Ovary (tissue), 9 donors: ENCODE data around the gene ASH1L. TPM values are rescaled to one million over a fixed set of nuclear protein-coding genes. Genes with fewer than 3 reads are reported as not detected.

ENCODE experiments used
- microRNA counts: library from miRNA; unstranded; fragments of <30 nt; microRNA quantifications from one replicate; lab custom pipeline; 2016
- microRNA-seq, 3 donors: library from miRNA; unstranded; fragments of <30 nt; microRNA quantifications; one replicate each; pipeline versions ENCODE4 to v1.2.0, GENCODE V29; 2019 to 2020
- polyA plus RNA-seq, 2 donors: library from polyadenylated mRNA; stranded (reverse); fragments of 200-250 nt in 1 of 2; fragments of 350-450 nt in 1 of 2; fragmentation: Illumina TruSeq in 1 of 2; extraction: RNeasy Lipid Tissue Mini Kit (QIAGEN cat#74804) in 1 of 2; gene quantifications; one replicate each; pipeline ENCODE4 v1.2.3, GENCODE V29; 2013 to 2014
- small RNA-seq: library from RNA; depleted of rRNA; stranded (forward); fragments of <200 nt; gene quantifications from one replicate; pipeline ENCODE3, GENCODE V24; 2016
- total RNA-seq, 7 donors: library from RNA; depleted of rRNA in 2 of 7; stranded (reverse); fragments of >200 nt in 2 of 7; fragmentation: NEBNext Ultra II Directional in 3 of 7; extraction: Animal tissue kit (Norgen Biotek cat#: 25700) in 3 of 7; gene quantifications; one replicate each; pipeline versions ENCODE4 v1.1.0 to v1.2.4, GENCODE V29; 2016 to 2023
- donor health status: DM: no; HTN: no; CAD: no; lungs with moderate emphysema.
- donor health status: DM: no; HTN: no; CAD: no.
- donor health status: Bipolar disorder and iron deficiency.
- donor health status: DM: yes; HTN: yes; CAD: no.
- donor health status: DM: no; HTN: no; CAD: no.
- donor health status: DM: yes; HTN: yes; CAD: no.

The ASH1L gene
- total and polyA plus RNA-seq, 9 donors: 16.2 to 98.4 (median 63.8) TPM

MicroRNA genes within 50 kb of the gene (microRNA counts, 767-probe panel; counts per million panel counts)
- microRNA hsa-miR-555 (lab: Ali Mortazavi, UCI): 530 counts per million, percentile 78 among the panel's probes with 10 or more counts

Small RNA genes within 50 kb of the gene (microRNA-seq; reads per million reads assigned to microRNA genes)
- gene MIR555: 0 to 0.38 (median 0.18) reads per million in 3 donors

Small RNA genes within 50 kb of the gene (small RNA-seq; reads per million reads assigned to genes)
- gene AL353807.4 (not detected), gene RNU6-106P (not detected), gene RNU6-1297P (not detected)

Other genes starting within 250 kb of the ASH1L start
- 10 to 100 TPM; 13.5 to 55.6 (median 29.9) TPM for gene RUSC1, start 241.9 kb downstream of the ASH1L start, total RNA-seq
- 10 to 100 TPM; 20.0 to 24.9 TPM for gene RUSC1, start 241.9 kb downstream of the ASH1L start, polyA plus RNA-seq
- 10 to 100 TPM; 13.8 to 96.2 (median 51.5) TPM for gene MSTO1, start 47.4 kb upstream of the ASH1L start, total RNA-seq
- 10 to 100 TPM; 26.2 to 38.9 TPM for gene MSTO1, start 47.4 kb upstream of the ASH1L start, polyA plus RNA-seq
- 100 to 1,000 TPM in 5 of 7 donors, 10 to 100 TPM in 2; 86.3 to 156 (median 106) TPM for gene YY1AP1, start 126.0 kb upstream of the ASH1L start, total RNA-seq
- 100 to 1,000 TPM in 1 of 2 donors, 10 to 100 TPM in 1; 43.4 to 101 TPM for gene YY1AP1, start 126.0 kb upstream of the ASH1L start, polyA plus RNA-seq
- gene DAP3, start 126.3 kb upstream of the ASH1L start, total RNA-seq: 100 to 1,000 TPM in 1 of 7 donors, 10 to 100 TPM in 6; 56.9 to 140 (median 61.4) TPM
- 100 to 1,000 TPM in 1 of 2 donors, 10 to 100 TPM in 1; 43.7 to 128 TPM for gene DAP3, start 126.3 kb upstream of the ASH1L start, polyA plus RNA-seq